UCSD-AML1 (cell line): Measurements from ENCODE around the gene IFT27.

Source experiments
- DNase-seq: peaks from one replicate; lab custom pipeline; 2025; ENCODE audit not compliant: unreplicated experiment; lab: John Stamatoyannopoulos, UW

IFT27 gene

DNA sequence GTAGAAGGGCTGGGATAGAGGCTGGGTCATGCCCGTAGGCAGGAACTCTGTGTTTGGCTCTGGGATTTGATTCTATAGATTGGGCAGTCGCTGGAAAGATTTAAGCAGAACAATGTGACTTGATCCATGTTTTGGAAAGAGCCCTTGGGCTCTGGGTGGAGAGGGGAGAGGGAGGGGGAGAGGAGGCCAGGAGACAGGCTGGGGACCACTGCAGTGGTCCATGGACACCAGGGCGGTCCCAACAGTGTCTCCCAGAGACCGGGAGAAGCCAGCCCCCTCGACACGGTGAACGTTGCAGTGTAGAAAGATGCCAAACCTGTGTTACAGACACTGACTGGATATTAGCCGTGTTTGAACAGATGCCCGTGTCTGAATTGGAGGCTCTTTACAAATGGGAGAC is 21.5 kb upstream of the IFT27 start:
- DNase-seq: no peak

GRCh38 chr22:36796552-36797175 is 20.7 kb upstream of the IFT27 start:
- DNase-seq: no peak

DNA sequence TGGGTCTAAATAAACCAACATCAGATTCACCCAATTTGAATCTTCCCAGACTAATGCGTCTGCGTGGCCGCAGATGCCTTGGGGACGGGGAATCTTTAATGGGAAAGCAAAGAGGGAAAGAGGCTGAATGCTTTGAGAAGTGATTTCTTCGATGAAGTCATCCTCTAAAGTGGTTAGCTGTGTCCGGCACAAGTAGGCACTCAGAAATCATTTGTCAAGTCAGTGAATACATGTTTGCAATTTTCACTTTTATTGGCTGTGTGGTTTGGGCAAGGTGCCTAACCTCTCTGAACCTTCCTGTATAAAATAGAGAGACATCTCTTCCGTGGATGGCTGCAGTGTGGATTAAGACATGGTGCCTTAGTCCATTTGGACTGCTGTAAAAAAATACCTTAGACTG is 19.7 kb upstream of the IFT27 start:
- DNase-seq: no peak

DNA sequence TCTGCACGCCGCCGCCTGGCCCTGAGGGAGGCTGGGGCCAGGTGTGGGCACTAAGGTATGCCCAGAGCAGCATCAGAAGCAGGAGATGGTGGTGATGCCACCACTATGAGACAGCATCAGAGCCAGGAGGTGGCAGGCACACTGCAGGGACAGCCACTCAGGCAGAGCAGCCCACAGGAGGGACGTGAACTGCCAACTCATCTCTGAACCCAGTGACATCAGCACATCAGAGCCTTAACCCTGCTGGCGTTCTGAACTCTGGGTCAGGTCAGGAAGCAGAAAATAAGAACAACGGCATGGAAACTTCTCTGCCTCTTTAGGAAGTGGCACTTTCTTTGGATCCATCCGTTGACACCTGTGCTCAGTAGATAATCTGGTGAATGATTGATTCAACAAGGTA is 14.7 kb upstream of the IFT27 start:
- peak; percentile 41 for DNase-seq

GRCh38 chr22:36787204-36787988 is 11.5 kb upstream of the IFT27 start:
- DNase-seq: no peak

DNA sequence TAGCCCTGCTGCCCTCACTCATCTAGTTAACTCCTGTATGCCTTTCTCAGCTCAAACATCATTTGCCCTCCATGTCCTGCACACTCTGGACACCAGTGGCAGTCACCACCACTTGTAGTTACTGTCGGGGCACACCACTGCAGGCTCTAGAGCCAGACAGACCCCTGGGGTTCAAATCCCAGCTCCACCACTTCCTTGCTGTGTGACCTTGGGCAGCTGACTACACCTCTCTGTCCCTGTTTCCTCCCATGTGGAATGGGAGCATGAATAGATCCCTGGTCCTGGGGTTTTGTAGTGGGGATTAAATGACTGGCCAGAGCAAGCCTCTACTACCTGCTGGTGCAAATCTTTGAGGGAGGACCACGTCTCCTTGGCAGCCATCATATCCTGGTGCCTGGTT is 7.8 kb upstream of the IFT27 start:
- no peak for DNase-seq

- DNase-seq: peak; percentile 86
Observed at GRCh38 chr22:36781656-36782627, 6.0 kb upstream of the IFT27 start.

- DNase-seq: no peak
Observed at GRCh38 chr22:36778020-36778419, 2.1 kb upstream of the IFT27 start.

DNA sequence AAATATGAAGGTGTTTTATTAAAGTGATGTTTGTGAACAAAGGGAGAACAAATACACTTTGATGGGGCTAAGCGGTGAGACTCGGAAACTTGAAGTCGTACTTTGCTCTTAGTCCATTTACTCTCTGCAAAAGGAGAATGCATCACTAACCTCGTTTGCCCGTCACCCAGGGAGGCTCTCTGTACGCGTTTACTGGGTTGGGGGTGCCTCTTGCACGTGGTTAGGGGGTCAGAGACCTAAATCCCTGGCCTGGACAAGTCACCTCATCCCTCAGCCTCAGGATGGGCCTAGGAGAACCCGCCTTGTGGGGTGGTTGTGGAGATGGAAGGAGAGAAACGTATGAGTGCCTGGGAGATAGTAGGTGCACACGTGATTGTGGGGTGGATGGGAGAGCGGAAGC is 803 bp upstream of the IFT27 start:
- no peak for DNase-seq

DNA sequence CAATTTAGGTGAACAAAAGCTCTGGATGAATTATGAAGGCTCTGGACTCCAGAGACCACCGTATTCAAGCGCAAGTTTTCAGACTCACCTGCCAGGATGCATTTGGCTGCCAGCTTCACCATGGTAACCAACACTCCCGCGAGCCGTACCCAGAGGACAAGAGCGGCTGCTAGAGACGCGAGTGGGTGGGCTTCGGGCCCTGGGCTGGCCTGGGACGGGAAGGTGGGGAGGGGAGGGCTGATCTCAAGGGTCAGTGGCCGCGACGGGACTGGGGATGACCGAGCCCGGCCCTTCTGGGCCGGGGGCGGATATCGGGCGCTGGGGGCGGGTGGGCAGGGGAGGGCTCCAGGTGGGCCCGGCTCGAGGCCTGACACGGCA is 344 bp downstream of the IFT27 start:
- no peak for DNase-seq

DNA sequence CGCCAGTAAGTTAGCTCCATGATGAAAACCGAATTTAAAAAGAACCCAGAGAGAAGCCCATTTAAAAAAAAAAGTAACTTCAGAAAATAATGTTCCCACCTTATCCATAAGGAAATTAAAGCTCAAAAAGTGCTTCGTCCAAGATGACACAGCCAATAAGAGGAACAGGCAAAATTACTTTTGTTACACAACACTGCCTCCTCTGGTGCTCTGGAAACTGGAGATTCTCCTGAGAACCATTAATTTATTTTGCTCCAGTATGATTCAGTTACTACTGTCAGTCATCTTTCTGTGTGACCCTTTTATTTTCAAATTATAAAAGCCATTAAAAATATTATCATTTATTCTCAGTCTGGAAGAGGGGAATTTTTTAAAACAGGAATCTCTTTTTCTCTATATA is 2.0 kb downstream of the IFT27 start:
- no peak for DNase-seq

- DNase-seq: no peak
Observed at GRCh38 chr22:36772451-36772850, 3.5 kb downstream of the IFT27 start.

DNA sequence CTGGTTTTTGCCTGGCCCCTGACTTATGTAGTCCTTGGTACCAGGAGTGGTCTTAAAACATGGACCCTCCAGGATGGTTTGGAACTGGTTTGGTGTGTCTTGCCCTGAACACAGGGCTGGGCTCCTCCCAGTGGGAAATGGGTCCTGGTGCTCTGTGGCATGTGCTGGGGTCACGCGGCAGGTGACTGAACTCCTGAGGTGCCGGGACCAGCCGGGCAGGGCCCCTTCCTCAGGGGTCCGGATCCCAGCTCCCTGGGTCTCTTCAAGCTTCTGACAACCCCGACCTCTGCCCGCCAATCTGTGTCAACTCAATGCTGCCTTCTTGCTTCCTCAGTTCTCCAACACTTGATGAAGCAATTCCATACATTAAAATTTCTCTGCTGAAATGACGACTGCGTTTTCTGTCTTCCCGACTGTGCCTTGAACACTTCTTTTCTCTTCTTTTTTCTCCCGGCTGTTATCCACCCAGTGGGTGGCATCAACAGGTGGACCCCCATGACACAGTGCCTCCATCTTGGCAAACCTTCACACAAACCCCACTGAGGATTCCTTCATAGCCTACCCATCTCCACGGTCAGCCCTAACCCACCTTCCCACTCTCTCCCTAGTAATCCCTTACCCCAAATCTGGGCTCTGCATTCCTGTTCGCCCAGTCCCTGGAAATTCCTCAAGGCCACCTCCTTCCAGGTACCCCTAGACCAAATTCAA is 4.4 kb downstream of the IFT27 start:
- no peak for DNase-seq

- peak; percentile 40 for DNase-seq
Observed at GRCh38 chr22:36770513-36771231, 5.2 kb downstream of the IFT27 start.

GRCh38 chr22:36769541-36770512 is 6.1 kb downstream of the IFT27 start:
- DNase-seq: no peak

DNA sequence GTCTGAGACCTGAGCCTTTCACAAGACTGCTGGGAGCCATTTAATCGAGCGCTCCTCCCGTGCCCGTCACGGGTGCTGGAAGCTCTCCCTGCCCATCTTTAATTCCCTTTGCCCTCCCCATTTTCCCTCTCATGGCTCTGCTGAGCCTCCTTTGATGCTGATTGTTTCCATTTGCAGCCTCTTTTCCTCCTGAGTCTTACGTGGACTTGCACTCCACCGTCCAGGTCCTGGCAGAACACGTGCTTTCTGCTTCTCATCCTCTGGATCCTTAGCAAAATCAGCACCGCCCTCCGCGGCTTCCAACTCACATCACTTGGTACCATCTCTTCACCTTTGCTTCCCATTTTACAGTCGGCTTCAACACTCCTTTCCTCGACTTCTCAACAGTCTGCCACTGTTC is 7.3 kb downstream of the IFT27 start:
- no peak for DNase-seq

- no peak for DNase-seq
Observed at GRCh38 chr22:36768141-36768540, 7.8 kb downstream of the IFT27 start.

GRCh38 chr22:36767035-36767775 is 8.7 kb downstream of the IFT27 start:
- no peak for DNase-seq
